ENCODE data around the gene DESI2. TPM values are rescaled to one million over a fixed set of nuclear protein-coding genes. Genes with fewer than 3 reads are reported as not detected.

The DESI2 gene
- total RNA-seq, 4 donors from 2014 or later, result 38.5 to 56.3 (median 41.1) TPM

DNA sequence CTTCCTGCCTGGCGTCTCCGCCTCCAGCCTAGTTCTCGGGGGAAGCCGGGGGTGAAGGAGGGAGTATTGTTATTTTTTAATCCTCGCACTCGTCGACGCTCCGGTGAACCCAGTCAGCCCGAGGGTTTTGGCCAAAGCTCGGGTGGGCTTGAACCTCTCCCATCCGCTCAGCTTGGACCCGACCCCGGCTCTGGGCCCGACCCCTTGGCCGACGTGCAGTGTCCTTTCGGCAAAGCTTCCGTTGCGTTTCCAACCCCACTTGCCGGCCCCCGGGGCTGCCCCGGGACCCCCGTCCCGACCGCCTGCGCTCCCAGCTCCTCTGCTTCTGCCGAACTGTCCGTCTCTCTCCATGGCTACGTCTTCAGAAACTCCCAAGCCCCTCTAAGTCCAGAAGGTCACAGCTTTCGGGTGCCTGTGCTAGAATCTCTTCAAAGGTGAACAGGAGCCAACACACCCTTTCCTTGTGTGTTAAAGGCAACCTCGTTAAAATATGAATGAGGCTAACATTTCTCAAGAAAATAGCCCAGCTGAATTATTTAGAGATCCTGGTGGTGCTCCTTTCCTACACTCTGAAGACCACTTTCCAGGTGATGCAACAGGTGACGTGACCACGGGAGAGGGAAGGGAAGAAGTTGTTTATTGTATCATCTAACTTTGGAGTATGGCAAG is 647 bp downstream of the DESI2 start:
- no peaks in the 10 kb centered on the region for H3K27me3 ChIP-seq
- peaks cover 0 to 4% of the 10 kb centered on the region in 2 donors for H3K36me3 ChIP-seq
- peaks cover under 1 to 54% (median 8%) of the 10 kb centered on the region in 3 donors for H3K4me1 ChIP-seq
- TF ChIP-seq POLR2AphosphoS5 (IDR thresholded peaks at IDR 0.05) (no peak), POLR2A (IDR thresholded peaks at IDR 0.05) (no peak)
- peak overlapping the region; percentile 73 to 83 for H3K4me3 ChIP-seq
- WGBS, 2 donors (ENCODE audit: low coverage in 1 of 2), result 0% methylated on average over 2 to 3 of the region's 34 CpGs
- peak overlapping the region; percentile 87 to 96 (median 95) for H3K27ac ChIP-seq
- no peak for ATAC-seq
- H3K9me3 ChIP-seq, result no peaks in the 10 kb centered on the region

DNA sequence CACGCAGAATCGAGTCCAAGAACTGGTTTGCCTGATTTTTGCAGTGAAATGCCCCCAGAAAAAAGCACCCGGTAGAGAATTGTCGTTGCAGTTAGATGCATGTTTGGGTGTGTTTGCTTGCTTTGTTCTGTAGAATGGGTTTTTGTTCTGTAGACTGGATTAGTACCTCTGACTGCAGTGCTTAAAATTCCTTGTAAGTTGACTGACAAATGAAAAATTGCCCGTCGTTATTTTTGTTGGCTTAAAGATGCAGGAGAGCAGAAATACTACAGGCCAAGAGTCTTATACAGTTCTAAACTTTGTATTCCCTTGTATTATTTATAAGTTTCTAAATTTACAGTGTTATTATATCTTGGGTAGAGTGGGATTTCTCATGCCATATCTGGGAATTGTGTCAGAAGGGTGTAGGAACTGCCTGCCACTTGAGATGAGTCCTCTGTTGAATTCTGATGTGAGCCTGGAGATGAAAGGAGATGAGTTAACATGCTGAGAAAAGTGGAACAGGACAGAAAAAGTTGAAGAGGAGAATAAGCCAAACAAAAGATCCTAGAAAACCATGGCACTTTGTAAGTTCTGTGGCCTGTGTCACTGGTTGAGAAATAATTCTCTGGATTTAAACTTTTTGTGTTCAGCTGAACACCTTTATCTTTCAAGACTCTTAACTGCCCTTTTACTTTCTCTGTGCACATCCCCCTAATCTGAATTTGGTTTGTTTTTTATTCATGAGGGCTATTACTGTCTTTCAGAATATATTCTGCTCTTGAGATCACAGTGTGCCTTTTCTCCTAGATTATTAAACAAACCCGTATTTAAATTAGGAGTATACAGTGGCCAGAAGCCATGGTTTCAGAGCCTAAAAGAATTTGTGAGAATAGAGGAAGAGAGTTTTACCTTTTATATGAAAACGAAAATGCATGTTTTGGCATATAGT is 1.4 kb downstream of the DESI2 start:
- Histone ChIP-seq H3K4me1 (peaks cover 5 to 62% (median 8%) of the 10 kb centered on the region in 3 donors), H3K36me3 (peaks cover 0 to 4% of the 10 kb centered on the region in 2 donors), H3K9me3 (no peaks in the 10 kb centered on the region), H3K4me3 (peak overlapping the region; percentile 73 to 83), H3K27ac (peak overlapping the region in 3 of 4 donors; percentile 95 to 96 (median 95)), H3K27me3 (no peaks in the 10 kb centered on the region)
- no peak for ATAC-seq
- TF ChIP-seq POLR2A (IDR thresholded peaks at IDR 0.05) (no peak), EP300 (IDR thresholded peaks at IDR 0.05) (no peak), POLR2AphosphoS5 (IDR thresholded peaks at IDR 0.05) (no peak)
- TF ChIP-seq, protein P1, sequence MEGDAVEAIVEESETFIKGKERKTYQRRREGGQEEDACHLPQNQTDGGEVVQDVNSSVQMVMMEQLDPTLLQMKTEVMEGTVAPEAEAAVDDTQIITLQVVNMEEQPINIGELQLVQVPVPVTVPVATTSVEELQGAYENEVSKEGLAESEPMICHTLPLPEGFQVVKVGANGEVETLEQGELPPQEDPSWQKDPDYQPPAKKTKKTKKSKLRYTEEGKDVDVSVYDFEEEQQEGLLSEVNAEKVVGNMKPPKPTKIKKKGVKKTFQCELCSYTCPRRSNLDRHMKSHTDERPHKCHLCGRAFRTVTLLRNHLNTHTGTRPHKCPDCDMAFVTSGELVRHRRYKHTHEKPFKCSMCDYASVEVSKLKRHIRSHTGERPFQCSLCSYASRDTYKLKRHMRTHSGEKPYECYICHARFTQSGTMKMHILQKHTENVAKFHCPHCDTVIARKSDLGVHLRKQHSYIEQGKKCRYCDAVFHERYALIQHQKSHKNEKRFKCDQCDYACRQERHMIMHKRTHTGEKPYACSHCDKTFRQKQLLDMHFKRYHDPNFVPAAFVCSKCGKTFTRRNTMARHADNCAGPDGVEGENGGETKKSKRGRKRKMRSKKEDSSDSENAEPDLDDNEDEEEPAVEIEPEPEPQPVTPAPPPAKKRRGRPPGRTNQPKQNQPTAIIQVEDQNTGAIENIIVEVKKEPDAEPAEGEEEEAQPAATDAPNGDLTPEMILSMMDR (IDR thresholded peaks at IDR 0.05), result no peak
- 6 to 7% methylated on average over 7 to 8 of the region's 8 CpGs for WGBS, 2 donors (ENCODE audit: low coverage in 1 of 2)

DNA sequence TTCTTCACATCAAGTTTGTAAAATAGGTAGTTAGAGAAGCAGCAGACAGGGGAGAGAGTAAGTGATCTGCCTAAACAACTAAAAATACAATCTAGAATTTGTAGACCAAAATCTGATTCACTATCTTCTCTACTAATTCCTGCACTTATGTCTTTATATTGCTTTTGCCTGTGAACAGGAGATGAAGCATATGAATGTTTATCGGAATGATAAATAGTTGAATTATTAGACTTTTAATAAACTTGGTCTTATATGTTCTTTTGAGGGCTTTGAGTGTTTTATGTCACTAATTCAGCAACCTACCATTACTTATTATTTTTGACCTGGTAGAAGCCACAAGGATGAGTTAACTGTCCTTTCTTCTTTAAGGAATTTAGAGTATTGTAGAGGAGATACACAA is 2.3 kb downstream of the DESI2 start:
- Histone ChIP-seq H3K27ac (peak overlapping the region in 1 of 4 donors; percentile 96), H3K27me3 (no peaks in the 10 kb centered on the region), H3K4me3 (peak overlapping the region in 1 of 2 donors; percentile 83), H3K9me3 (no peaks in the 10 kb centered on the region), H3K4me1 (peaks cover 5 to 70% (median 8%) of the 10 kb centered on the region in 3 donors), H3K36me3 (peaks cover 0 to 4% of the 10 kb centered on the region in 2 donors)
- WGBS, 2 donors (ENCODE audit: low coverage in 1 of 2), result 83 to 96% methylated on average over 1 of the region's 1 CpG
- TF ChIP-seq POLR2A (IDR thresholded peaks at IDR 0.05) (no peak), POLR2AphosphoS5 (IDR thresholded peaks at IDR 0.05) (no peak), EP300 (IDR thresholded peaks at IDR 0.05) (no peak)
- TF ChIP-seq, protein P1 (IDR thresholded peaks at IDR 0.05), result no peak
- ATAC-seq, result no peak

DNA sequence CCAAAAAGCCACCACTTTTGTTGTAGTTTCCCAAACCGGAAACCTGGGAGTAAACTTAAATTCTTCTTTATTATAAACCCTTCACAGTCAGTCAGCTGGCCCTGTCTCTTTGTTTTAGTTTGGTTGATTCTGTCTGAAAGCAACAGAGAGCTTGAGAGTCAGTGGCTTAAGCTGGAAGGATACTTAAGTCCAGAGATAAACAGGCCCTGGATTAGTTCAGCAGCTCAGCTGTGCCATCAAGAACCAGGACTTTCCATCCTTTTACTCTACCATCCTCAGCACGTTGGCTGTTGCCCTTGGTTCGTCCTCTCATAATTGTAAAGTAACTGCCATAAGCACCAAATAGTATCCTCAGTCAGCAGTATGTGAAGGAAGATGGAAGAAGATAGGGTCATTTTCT is 4.5 kb downstream of the DESI2 start:
- peak overlapping the region in 3 of 4 donors; percentile 18 to 53 (median 36) for H3K27ac ChIP-seq
- no peaks in the 10 kb centered on the region for H3K27me3 ChIP-seq
- H3K4me3 ChIP-seq, result no peak overlapping the region
- H3K9me3 ChIP-seq, result no peaks in the 10 kb centered on the region
- TF ChIP-seq POLR2A (IDR thresholded peaks at IDR 0.05), result no peak
- TF ChIP-seq, protein P1 (IDR thresholded peaks at IDR 0.05), result no peak
- TF ChIP-seq POLR2AphosphoS5 (IDR thresholded peaks at IDR 0.05), result no peak
- no peak for TF ChIP-seq EP300 (IDR thresholded peaks at IDR 0.05)
- peaks cover 0 to 4% of the 10 kb centered on the region in 2 donors for H3K36me3 ChIP-seq
- peaks cover 5 to 66% (median 8%) of the 10 kb centered on the region in 3 donors for H3K4me1 ChIP-seq
- ATAC-seq, result no peak
- WGBS, 2 donors (ENCODE audit: low coverage in 1 of 2), result 53 to 55% methylated on average over 2 to 3 of the region's 3 CpGs

DNA sequence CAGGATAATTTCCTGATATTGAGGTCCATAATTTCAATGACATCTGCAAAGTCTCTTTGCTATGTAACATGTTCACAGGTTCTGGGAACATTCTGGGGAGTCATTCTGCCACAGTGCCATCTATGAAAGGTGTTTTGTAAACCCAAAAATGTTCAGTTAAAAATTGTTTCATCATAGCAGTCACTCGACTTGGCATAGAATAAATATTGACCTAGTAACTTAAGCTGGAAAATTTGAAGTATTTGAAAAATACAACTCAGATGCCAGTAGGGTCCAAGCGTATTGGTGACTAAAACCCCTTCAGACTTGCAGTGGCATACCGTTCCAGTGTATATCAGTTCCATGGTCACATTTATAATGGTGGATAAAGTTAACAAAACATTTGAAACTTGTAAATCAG is 6.8 kb downstream of the DESI2 start:
- H3K36me3 ChIP-seq, result peaks cover 0 to 4% of the 10 kb centered on the region in 2 donors
- peak overlapping the region in 1 of 4 donors; percentile 6 for H3K27ac ChIP-seq
- TF ChIP-seq POLR2A (IDR thresholded peaks at IDR 0.05), result no peak
- TF ChIP-seq POLR2AphosphoS5 (IDR thresholded peaks at IDR 0.05), result no peak
- TF ChIP-seq EP300 (IDR thresholded peaks at IDR 0.05), result no peak
- TF ChIP-seq, protein P1 (IDR thresholded peaks at IDR 0.05), result no peak
- 51 to 58% methylated on average over 3 of the region's 3 CpGs for whole genome bisulfite sequencing, 2 donors (ENCODE audit: low coverage in 1 of 2)
- H3K27me3 ChIP-seq, result no peaks in the 10 kb centered on the region
- H3K4me1 ChIP-seq, result peaks cover 5 to 64% (median 5%) of the 10 kb centered on the region in 3 donors
- H3K4me3 ChIP-seq, result no peak overlapping the region
- ATAC-seq, result no peak
- H3K9me3 ChIP-seq, result no peaks in the 10 kb centered on the region

Data from gastroesophageal sphincter (tissue), 4 donors.